ENCODE data around the gene HUNK. TPM values are rescaled to one million over a fixed set of nuclear protein-coding genes. Genes with fewer than 3 reads are reported as not detected.

HUNK gene
- 4.4 and 4.7 TPM in 2 replicates for polyA plus RNA-seq (2013)

- Histone ChIP-seq H3K9ac (ENCODE audit: low read length) (no peak within 1 kb of the TSS), H2AK5ac (ENCODE audit: low read length) (no peak within 1 kb of the TSS), H4K8ac (ENCODE audit: low read depth, low read length) (peak within 1 kb of the TSS; percentile 89), H3K79me1 (ENCODE audit: low read length) (peaks cover 4% of the 10 kb centered on the region), H2BK120ac (ENCODE audit: insufficient read depth, low read length, poor library complexity) (peak within 1 kb of the TSS; percentile 40), H3K27me3 (ENCODE audit: insufficient read depth, low read length) (no peaks in the 10 kb centered on the region), H3K18ac (ENCODE audit: low read length) (peak within 1 kb of the TSS; percentile 86), H3K79me2 (ENCODE audit: control insufficient read depth, insufficient read depth, low read length, poor library complexity) (peaks cover 2% of the 10 kb centered on the region), H3K4me3 (ENCODE audit: low read depth, low read length) (peak within 1 kb of the TSS; percentile 72), H3K4me1 (ENCODE audit: control insufficient read depth in 1 of 2, insufficient read depth in 2 of 2, low read length in 2 of 2) (peaks cover 13 to 22% of the 10 kb centered on the region in 2 experiments), H4K91ac (ENCODE audit: low read depth, low read length) (peak within 1 kb of the TSS; percentile 82), H3K14ac (ENCODE audit: low read length) (peak within 1 kb of the TSS; percentile 80), H3K9me3 (ENCODE audit: insufficient read depth, low read depth, low read length) (no peaks in the 10 kb centered on the region), H3K4me2 (ENCODE audit: low read length) (peak within 1 kb of the TSS; percentile 67), H2AFZ (ENCODE audit: insufficient read depth, low read length, poor library complexity) (peak within 1 kb of the TSS; percentile 78), H3K36me3 (ENCODE audit: control insufficient read depth in 1 of 2, insufficient read depth in 2 of 2, low read length in 2 of 2) (no peaks in the 10 kb centered on the region), H4K12ac (ENCODE audit: low read depth, low read length) (peak within 1 kb of the TSS; percentile 63), H3K23ac (ENCODE audit: low read length) (no peak within 1 kb of the TSS), H2BK12ac (ENCODE audit: low read length) (peak within 1 kb of the TSS; percentile 53), H3K4ac (ENCODE audit: low read depth, low read length) (peak within 1 kb of the TSS; percentile 62), H3K27ac (ENCODE audit: low read depth, low read length) (no peak within 1 kb of the TSS), H2BK5ac (ENCODE audit: low read depth, low read length, poor library complexity) (peak within 1 kb of the TSS; percentile 38)
- DNase-seq, result peak; percentile 71 to 75
- WGBS (ENCODE audit: extremely low coverage, insufficient coverage, insufficient read length), result no CpG with 5 or more reads among the region's 74 CpGs
These were observed at the start of gene HUNK for GRCh38 chr21:31872452-31873274. HUNK (plus strand) TSS chr21:31873020; CDS start chr21:31873675, 655 bp downstream.

- whole genome bisulfite sequencing (ENCODE audit: extremely low coverage, insufficient coverage, insufficient read length), result no CpG with 5 or more reads among the region's 5 CpGs
- Histone ChIP-seq H3K79me1 (ENCODE audit: low read length) (no peaks in the 10 kb centered on the region), H3K27ac (ENCODE audit: low read depth, low read length) (no peak overlapping the region), H3K23ac (ENCODE audit: low read length) (no peak overlapping the region), H4K91ac (ENCODE audit: low read depth, low read length) (no peak overlapping the region), H2BK120ac (ENCODE audit: insufficient read depth, low read length, poor library complexity) (no peak overlapping the region), H3K36me3 (ENCODE audit: control insufficient read depth in 1 of 2, insufficient read depth in 2 of 2, low read length in 2 of 2) (no peaks in the 10 kb centered on the region), H3K18ac (ENCODE audit: low read length) (no peak overlapping the region), H3K4me1 (ENCODE audit: control insufficient read depth in 1 of 2, insufficient read depth in 2 of 2, low read length in 2 of 2) (no peaks in the 10 kb centered on the region), H3K79me2 (ENCODE audit: control insufficient read depth, insufficient read depth, low read length, poor library complexity) (no peaks in the 10 kb centered on the region), H2BK12ac (ENCODE audit: low read length) (no peak overlapping the region), H3K9me3 (ENCODE audit: insufficient read depth, low read depth, low read length) (no peaks in the 10 kb centered on the region), H3K27me3 (ENCODE audit: insufficient read depth, low read length) (no peaks in the 10 kb centered on the region), H2AK5ac (ENCODE audit: low read length) (no peak overlapping the region), H2BK5ac (ENCODE audit: low read depth, low read length, poor library complexity) (no peak overlapping the region), H3K14ac (ENCODE audit: low read length) (no peak overlapping the region), H3K9ac (ENCODE audit: low read length) (no peak overlapping the region), H3K4ac (ENCODE audit: low read depth, low read length) (no peak overlapping the region), H3K4me3 (ENCODE audit: low read depth, low read length) (no peak overlapping the region), H4K12ac (ENCODE audit: low read depth, low read length) (no peak overlapping the region), H2AFZ (ENCODE audit: insufficient read depth, low read length, poor library complexity) (no peak overlapping the region), H4K8ac (ENCODE audit: low read depth, low read length) (no peak overlapping the region), H3K4me2 (ENCODE audit: low read length) (no peak overlapping the region)
- DNase-seq, result no peak
These were observed 42.9 kb upstream of the HUNK start for GRCh38 chr21:31829736-31830472.

GRCh38 chr21:31830701-31831100 lies 42.1 kb upstream of the HUNK start:
- no peak overlapping the region for H2BK120ac ChIP-seq (ENCODE audit: insufficient read depth, low read length, poor library complexity)
- no peaks in the 10 kb centered on the region for H3K4me1 ChIP-seq (ENCODE audit: control insufficient read depth in 1 of 2, insufficient read depth in 2 of 2, low read length in 2 of 2)
- H3K9me3 ChIP-seq (ENCODE audit: insufficient read depth, low read depth, low read length), result no peaks in the 10 kb centered on the region
- no peak overlapping the region for H4K91ac ChIP-seq (ENCODE audit: low read depth, low read length)
- no peaks in the 10 kb centered on the region for H3K36me3 ChIP-seq (ENCODE audit: control insufficient read depth in 1 of 2, insufficient read depth in 2 of 2, low read length in 2 of 2)
- H3K27me3 ChIP-seq (ENCODE audit: insufficient read depth, low read length), result no peaks in the 10 kb centered on the region
- H3K27ac ChIP-seq (ENCODE audit: low read depth, low read length), result no peak overlapping the region
- no peak overlapping the region for H3K4me3 ChIP-seq (ENCODE audit: low read depth, low read length)
- no peak overlapping the region for H2BK5ac ChIP-seq (ENCODE audit: low read depth, low read length, poor library complexity)
- H3K79me1 ChIP-seq (ENCODE audit: low read length), result no peaks in the 10 kb centered on the region
- no peak for DNase-seq
- no peak overlapping the region for H3K14ac ChIP-seq (ENCODE audit: low read length)
- no peaks in the 10 kb centered on the region for H3K79me2 ChIP-seq (ENCODE audit: control insufficient read depth, insufficient read depth, low read length, poor library complexity)
- H3K9ac ChIP-seq (ENCODE audit: low read length), result no peak overlapping the region
- H2AFZ ChIP-seq (ENCODE audit: insufficient read depth, low read length, poor library complexity), result no peak overlapping the region
- no peak overlapping the region for H3K23ac ChIP-seq (ENCODE audit: low read length)
- H2BK12ac ChIP-seq (ENCODE audit: low read length), result no peak overlapping the region
- H4K8ac ChIP-seq (ENCODE audit: low read depth, low read length), result no peak overlapping the region
- H3K18ac ChIP-seq (ENCODE audit: low read length), result no peak overlapping the region
- no peak overlapping the region for H2AK5ac ChIP-seq (ENCODE audit: low read length)
- no peak overlapping the region for H3K4me2 ChIP-seq (ENCODE audit: low read length)
- no CpG with 5 or more reads among the region's 4 CpGs for WGBS (ENCODE audit: extremely low coverage, insufficient coverage, insufficient read length)
- no peak overlapping the region for H4K12ac ChIP-seq (ENCODE audit: low read depth, low read length)
- no peak overlapping the region for H3K4ac ChIP-seq (ENCODE audit: low read depth, low read length)

- Histone ChIP-seq H2BK5ac (ENCODE audit: low read depth, low read length, poor library complexity) (no peak overlapping the region), H3K79me1 (ENCODE audit: low read length) (no peaks in the 10 kb centered on the region), H2AK5ac (ENCODE audit: low read length) (no peak overlapping the region), H3K14ac (ENCODE audit: low read length) (no peak overlapping the region), H3K27me3 (ENCODE audit: insufficient read depth, low read length) (no peaks in the 10 kb centered on the region), H4K8ac (ENCODE audit: low read depth, low read length) (no peak overlapping the region), H2BK12ac (ENCODE audit: low read length) (no peak overlapping the region), H3K9ac (ENCODE audit: low read length) (no peak overlapping the region), H3K4me1 (ENCODE audit: control insufficient read depth in 1 of 2, insufficient read depth in 2 of 2, low read length in 2 of 2) (no peaks in the 10 kb centered on the region), H3K79me2 (ENCODE audit: control insufficient read depth, insufficient read depth, low read length, poor library complexity) (no peaks in the 10 kb centered on the region), H3K4me2 (ENCODE audit: low read length) (no peak overlapping the region), H3K4me3 (ENCODE audit: low read depth, low read length) (no peak overlapping the region), H3K27ac (ENCODE audit: low read depth, low read length) (no peak overlapping the region), H3K23ac (ENCODE audit: low read length) (no peak overlapping the region), H3K36me3 (ENCODE audit: control insufficient read depth in 1 of 2, insufficient read depth in 2 of 2, low read length in 2 of 2) (no peaks in the 10 kb centered on the region), H2AFZ (ENCODE audit: insufficient read depth, low read length, poor library complexity) (no peak overlapping the region), H2BK120ac (ENCODE audit: insufficient read depth, low read length, poor library complexity) (no peak overlapping the region), H4K12ac (ENCODE audit: low read depth, low read length) (no peak overlapping the region), H3K4ac (ENCODE audit: low read depth, low read length) (no peak overlapping the region), H3K18ac (ENCODE audit: low read length) (no peak overlapping the region), H4K91ac (ENCODE audit: low read depth, low read length) (no peak overlapping the region), H3K9me3 (ENCODE audit: insufficient read depth, low read depth, low read length) (no peaks in the 10 kb centered on the region)
- no peak for DNase-seq
These were observed 35.8 kb upstream of the HUNK start for GRCh38 chr21:31837041-31837440.

Measured in trophoblast cell (in vitro differentiated cells and primary cell).